GM18508 (cell line): ENCODE measurements around the gene TRABD2B.

Experiments
- ATAC-seq: cut with Tn5 transposase; IDR thresholded peaks from one replicate; pipeline ENCODE4 v1.9.1; 2021; ENCODE audit warnings: moderate number of reproducible peaks; ENCODE audit not compliant: insufficient read depth, unreplicated experiment

Gene TRABD2B

DNA sequence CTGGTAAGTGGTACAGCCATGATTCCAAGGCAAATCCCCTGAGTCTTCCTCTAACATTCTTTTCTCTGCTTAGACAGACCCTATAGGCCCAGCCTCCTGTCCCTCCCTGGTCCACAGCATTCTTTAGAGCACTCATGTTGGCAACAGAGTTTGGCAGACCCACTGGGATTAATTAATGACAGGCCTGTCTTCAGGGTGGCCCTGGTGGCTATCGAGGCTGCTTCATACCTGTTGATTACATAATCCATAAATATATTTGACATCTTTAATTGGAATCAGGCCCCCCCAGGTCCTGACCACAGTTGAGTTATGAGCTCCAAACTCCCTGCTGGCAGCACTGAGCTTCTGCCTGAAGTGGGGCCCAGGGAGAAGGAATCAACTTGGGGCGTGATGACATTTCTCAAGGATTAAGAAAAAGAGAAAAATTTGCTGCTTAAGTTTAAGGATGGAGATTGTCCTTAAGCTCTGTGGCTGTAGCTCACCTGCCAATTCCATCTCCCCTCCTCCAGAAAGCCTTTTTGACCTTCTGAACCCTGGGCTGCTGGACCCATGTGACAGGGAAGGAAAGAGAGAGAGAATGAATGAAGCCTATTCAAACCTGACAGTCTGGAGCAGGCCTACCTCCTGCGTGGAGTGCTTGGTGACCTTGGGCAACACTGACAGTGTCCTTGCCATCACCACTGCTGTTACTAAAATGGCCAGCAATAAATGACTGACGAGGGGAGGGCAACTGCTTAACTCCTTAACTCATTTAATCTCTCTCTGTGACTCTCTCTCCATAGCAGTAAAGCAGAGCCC is 156.6 kb downstream of the TRABD2B start:
- ATAC-seq: no peak

DNA sequence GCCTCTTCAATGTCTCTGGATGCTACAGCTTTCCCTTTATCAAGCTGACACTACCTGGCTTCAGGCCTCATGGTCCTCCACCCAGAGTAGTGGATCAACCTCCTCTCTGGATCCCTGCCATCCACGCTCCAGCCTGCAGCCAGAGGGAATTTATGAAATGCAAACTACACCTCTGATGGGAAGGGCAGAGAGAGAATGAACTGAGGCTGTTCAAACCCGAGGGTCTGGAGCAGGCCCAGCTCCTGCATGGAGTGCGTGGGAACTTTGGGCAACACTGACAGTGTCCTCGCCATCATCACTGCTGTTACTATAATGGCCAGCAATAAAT is 157.8 kb downstream of the TRABD2B start:
- no peak for ATAC-seq

DNA sequence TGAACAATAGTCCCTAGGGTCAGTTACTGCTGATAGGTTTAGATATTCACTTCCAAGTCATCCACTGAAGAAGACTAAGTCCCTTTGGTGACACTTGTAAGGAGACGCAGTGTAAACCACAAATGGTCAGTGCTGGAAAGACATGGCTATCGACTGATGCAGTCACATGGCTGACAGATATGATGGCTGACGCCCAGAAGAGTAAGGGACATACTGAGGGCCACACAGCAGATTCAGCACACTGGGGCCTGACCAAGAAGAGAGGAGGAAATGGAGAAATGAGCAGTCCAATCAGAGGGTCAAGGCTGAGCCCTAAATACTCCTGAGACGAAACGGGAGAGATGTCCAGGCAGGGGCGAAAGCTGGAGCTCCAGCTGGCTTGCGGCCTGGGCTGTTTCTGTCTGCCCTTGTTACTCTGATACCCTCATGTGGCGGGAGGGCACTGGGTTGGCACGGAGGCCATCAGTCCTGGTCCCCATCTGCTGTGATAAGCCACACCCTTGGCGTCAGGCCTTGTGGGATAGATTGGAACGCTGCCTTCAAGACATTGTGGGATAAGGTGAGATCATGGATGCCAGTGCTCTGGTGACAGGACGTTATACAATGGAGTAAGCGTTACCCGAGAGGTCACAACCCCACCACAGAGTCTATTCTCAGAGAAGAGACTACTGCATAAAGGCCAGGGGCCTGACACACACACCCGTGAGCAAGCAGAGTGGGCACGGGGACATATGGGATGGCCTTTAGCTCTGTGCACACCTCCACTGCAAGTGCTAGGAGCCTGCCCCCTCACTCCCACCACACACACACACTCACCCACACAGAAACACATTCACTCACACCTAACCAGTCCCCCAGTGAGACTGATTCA is 158.4 kb downstream of the TRABD2B start:
- ATAC-seq: no peak

DNA sequence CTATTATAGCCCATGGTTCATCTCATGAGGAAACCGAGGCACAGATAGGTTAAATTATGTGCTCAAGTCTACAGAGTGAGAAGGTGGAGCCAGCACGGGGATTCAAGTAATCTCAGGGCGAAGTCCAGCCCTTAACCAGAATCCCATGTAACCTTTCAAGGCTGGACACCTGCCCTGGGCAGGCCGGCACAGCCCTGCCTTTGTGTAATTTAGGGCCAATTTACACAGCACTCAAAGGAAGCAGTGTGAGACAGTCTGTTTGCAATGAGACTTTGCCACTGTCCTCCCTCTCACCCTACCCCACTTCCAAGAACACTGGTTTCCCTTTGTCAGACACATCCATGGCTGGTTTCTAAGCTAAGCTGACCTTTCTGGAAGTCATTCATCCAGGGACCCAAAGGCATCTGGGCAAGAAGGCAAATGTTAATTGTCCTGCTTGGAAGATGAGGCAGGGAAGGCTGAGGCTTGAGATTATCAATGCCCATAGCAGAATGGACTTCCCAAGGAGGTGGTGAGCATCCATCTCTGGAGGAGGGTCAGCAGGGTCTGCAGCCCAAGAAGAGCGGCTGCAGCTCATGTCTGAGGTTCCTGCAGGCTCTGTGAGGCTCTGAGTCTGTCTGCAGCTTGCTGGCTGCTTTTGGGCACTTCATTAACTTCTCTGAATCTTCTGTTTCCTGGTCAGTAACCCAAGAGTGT is 159.2 kb downstream of the TRABD2B start:
- no peak for ATAC-seq

DNA sequence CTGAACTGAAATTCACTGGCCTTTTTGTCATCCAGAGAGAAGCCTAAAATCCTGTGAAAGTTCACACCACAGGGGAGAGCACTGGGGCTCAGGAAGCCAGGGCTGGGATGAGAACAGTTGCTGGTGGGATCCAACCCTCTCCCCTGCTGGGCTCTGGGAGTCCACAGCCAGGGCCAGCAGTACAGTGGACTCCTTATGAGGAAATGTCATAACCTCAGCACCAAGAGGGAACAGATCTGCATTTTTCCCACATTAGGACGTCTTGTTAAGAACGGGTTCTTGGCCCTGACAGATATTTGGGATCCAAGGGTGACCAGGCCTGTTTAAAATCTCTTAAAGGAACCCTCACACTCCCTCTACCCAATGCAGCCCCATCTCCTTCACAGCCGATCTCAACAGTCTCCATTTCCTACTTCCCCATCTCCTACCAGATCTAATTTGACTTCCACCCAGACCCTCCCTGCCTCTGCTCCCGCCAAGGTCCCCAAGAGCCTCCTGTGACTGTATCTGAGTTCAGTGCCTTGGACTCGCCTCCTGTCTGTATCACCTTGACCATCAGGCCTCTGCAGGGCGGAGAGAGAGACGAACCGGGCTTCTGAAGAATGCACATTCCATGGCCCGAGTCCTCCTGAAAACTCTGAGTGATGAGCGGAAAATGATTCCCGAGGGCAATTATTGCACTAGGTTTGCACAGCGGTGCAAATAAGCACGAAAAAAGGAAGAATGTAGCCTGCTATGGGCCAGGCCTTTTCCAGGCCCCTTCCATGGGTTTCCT is 159.9 kb downstream of the TRABD2B start:
- no peak for ATAC-seq

DNA sequence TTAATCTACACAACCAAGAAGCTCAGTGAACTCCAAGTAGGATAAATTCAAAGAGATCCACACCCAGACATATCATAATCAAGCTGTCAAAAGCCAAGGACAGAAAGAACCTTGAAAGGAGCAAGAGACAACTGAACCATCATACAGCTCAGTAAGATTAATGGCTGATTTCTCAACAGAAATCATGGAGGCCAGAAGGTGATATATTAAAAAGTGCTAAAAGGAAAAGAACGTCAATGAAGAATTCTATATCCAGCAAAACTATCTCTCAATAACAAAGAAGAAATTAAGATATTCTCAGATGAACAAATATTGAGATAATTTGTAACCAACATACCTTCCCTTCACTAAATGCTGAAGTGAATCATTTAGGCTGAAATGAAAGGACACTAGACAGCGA is 161.8 kb downstream of the TRABD2B start:
- ATAC-seq: no peak

DNA sequence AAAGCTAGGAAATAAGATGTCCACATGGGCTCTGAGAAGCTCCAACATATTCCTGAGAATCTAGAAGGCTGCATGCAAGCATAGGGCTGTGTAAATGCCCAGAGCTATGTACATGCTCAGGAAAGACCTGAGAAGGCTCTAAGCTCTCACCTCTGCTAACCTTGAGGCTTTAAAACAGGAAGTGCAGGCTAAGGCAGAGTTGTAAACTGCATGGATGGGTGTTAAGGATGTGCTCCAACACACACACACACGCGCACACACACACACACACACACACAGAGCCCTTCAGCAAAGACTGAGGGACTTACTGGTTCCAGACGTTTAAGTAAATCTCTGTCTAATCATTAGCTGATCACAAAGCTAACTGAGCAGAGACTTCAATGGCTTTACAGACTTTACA is 162.9 kb downstream of the TRABD2B start:
- no peak for ATAC-seq

DNA sequence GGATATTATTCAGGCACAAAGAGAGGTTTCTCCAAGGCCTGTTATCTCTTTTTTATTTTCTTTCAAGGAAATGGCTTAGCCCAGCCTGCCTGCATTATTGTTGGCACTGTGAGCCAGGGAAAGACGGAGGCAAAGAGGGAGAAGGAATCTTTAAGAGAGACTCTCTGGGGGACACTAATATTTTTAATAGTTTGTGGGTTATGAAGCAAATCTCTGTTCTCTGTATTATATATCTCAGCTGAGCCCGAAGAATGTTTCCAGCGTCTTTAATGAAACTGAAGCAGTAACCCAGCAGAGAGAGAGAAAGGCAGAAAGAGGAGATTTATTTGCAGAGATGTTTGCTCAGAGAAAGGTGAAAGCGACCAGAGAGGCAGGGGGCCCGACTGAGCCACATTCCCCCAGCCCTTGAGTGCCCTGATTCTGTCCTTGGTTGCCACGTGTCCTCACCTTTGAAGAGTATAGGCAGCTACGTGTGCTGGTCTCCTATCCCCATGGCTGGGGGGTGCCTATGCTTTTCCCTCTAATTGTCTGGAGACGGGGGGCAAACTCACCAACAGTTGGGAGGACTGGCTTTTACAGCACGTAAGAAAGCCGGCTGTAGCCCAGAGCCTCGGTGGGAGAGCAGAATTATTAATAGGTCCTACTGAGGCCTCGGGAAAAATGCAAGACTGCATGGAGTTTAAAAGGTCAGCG is 166.4 kb downstream of the TRABD2B start:
- ATAC-seq: no peak

DNA sequence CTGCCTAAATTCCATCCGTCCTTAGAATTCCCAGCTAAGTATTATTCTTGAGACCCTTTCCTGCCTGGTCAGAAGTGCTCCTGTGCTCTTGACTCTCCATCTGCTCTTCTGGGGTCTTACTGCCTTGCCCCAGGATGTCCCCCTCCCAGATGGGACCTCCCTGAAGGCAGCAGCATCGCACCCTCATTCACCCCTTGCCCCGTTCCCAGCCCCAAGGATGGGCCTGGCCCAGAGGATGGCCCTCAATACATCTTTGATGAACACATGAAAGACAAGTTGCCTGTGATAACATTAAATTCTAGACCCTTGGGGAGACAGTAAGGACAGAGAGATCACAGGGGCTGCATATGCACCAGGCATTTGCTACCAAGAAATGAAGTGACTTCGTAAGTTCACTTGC is 167.2 kb downstream of the TRABD2B start:
- ATAC-seq: no peak

DNA sequence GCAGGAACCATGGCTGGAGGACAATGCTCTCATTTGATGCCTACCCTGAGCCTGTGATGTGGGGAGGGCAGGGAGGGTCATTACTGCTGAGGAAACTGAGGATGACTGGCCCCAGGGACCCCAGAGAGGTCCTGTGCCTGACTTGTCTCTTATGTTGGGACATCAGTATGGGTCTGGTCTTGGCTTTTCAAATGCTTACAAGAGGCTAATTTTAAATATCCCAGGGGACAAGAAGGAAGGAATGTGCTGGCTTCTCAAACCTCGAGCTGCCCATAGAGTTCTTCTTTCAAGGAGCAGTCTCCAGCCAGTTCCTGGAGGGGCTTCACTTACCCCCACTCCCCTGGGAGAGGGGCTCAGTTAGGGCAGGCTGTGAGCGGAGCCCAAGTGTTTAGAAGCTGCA is 168.2 kb downstream of the TRABD2B start:
- no peak for ATAC-seq

DNA sequence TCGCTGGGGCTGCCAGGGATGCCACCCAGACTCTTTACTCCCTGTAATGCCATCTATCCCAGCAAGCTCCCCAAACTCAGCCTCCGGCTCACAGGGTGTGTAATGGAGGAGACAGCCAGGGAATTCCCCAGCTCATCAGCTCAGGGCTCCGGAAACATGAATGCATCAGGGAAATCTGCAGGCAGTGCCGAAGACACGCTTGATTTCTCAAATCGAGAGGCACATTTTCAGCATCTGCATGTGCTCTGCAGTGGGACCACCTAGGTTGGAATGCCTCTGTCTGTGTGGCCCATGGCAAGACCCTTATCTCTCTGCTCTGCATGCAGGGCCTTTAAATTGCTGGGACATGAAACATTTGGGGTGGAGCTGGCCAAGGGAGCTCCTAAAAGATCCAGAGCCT is 170.1 kb downstream of the TRABD2B start:
- no peak for ATAC-seq

DNA sequence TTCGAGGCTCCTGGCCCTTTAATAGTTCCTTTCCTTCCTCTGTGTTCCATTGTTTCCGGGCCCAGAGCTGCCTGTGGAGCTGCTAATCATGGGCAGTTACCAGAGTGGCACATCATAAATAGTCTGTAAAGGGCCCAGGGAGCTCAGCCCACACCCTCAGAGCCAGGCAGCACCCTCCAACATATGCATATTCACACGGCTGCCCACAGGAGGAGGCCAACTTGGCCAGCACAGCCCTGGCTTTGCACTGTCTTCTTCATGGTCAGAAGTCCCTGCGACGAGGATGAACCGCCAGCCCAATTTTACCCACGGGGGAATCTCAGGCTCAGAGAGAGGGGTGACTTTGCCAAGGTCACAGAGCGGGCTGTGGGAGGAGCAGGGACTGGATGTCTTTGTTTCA is 172.5 kb downstream of the TRABD2B start:
- no peak for ATAC-seq

DNA sequence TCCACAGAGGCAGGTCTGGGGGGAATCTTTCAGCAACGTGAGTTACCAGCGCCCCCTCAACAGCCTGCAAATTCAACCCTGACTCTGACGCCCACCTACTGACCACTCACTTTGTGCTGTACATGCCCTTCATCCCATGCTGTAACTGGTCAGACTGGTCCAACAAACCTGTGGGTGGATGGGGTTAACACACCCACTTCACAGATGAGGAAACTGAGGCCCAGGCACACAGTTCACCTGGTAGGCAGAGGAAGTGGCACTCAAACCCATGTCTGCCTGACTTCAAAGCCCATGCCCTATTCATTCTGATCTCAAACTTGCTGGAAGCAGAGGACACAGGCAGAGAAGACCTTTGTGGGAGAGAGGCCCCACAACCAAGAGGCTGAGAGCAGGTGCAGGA is 172.9 kb downstream of the TRABD2B start:
- ATAC-seq: no peak

DNA sequence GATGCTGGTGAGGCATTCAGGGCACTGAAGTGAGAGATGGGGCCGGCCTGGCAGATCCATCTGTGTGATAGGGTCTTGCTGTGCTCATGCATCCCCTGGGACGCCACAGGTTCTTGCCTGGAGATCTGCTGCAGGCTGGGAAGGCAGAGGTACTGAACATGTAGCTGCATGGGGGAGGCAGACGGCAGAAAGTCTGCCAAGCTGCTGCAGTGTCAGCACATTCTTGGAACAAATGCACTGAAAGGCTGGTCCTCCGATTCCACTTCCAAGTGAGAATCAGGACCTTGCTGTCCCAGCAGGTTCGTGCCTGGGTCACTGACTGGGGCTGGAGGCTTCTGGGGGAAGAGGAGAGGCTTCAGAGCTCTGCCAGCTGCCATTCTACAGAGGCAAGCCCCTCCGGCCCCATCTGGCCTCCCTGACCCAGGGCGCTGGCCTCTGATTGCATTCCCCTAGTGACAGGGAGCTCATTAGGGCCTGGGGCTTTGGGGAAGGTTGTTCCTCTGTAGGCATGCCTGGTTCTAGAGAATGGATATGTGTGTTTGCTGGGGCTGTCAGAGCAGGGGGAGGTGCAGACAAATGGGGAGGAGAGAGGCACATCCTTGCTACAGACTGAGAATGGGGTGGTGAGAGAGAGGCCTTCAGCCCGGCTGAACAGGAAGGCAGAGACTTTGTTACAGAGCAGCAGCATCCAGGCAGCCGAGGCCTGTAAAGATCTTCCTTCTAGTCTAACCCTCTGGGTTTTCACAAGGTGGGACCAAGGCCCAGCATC is 174.0 kb downstream of the TRABD2B start:
- no peak for ATAC-seq

DNA sequence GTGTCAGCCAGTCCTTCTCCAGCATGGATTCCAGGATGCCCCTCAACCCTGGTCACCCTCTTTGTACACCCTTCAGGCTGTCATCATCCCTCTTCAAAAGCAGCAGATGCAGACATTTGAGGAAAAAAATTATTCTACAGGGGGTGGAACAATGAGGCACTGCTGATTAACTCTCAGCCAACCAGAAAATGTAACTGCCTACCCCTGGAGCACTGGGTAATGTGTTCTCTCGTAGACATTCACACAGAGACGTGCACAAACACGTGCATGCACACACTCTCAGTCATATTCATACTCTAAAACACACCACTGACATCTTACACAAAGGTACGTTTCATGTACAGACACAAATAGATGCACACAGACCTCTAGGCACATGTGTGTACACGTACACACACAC is 175.4 kb downstream of the TRABD2B start:
- ATAC-seq: no peak

DNA sequence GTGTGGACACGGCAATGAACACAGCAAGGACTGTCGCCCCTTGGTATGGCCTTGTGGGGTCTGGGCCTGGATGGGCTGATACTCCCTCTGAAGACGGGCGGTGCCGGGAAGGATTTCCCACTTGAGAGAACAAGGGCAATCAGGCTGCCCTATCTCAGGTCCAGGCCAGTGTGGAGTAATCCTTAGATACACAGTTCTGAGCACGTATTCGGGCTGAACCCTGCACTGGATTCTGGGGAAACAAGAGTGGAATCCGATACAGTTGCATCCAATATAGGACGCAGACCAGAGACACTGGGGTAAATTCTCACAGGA is 177.7 kb downstream of the TRABD2B start:
- no peak for ATAC-seq

DNA sequence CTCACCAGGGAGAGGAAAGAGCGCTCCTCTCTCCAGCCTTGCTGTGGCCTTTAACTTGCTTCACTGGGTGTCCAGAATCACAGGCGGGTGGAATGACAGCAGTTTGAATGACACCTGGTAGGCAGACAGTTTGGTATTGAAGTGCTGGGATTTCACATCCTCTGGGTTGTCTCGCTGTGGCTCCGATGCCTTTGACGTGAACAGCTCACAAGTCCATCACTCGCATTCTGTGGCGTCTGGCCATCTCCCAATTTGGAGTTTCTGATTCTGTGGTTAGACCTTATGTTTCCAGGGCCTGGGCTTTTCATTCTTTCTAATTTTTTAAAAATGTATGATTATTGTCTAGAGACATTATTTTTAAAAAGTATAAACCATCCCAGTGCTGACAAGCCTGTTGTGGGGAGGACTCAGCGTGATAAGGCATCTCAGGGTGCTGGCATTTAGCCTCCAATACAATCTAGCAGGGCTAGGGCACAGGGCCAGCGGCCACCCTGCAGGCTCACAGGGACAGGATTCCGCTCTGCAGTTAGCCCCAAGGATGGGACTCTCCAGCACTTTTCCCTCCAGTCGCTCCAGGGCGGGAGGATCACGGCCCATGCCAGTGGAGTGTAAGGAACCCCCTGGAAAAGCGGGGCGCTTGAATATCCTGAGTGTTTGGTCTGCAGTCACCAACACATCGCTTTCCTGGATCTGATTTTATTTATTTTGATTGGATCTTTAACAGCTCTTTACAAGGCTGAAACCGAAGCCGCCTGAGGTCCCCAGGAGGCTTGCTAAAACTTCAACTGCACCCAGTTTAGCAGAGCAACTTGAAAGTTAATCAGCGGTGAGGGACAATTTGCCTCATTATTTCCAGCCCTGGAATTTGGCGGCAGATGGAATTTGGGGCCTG is 178.3 kb downstream of the TRABD2B start:
- no peak for ATAC-seq

DNA sequence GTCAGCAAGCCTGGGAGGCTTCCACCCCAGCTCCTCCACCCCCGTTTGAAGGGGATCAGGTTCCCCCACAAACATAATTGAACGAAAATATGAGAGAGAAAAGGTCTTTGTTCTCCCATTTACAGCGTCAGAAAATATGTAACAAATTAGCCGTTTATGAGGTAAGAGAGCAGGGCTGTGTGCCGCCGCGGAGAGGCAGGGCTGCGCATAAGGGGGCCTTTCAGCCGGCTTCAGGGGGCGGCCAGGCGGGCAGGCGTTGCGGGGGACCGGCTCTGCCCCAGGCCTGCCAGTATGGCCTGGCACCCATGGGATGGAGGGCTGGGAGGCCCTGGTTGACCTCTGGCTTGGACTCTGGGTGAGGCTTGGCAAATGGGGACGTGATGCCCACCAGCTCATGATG is 179.3 kb downstream of the TRABD2B start:
- no peak for ATAC-seq
